Epithelial cell of proximal tubule (primary cell): ENCODE measurements around the gene TMC5. TPM values are rescaled to one million over a fixed set of nuclear protein-coding genes. Genes with fewer than 3 reads are reported as not detected.

Experiments
- DNase-seq: peaks from one replicate; pipeline ENCODE4 v3.0.0-alpha.2; 2011; ENCODE audit warnings: low read depth
- H3K4me3 ChIP-seq: 2 replicates; pipeline ENCODE4 v1.5.1; 2011; ENCODE audit warnings: low read depth, mild to moderate bottlenecking, low read length
- total RNA-seq: library from RNA; depleted of rRNA; stranded (reverse); fragments of >200 nt; gene quantifications from 2 replicates; pipeline ENCODE4 v1.2.3, GENCODE V29; 2015
- TF ChIP-seq, protein P1 (sequence below): conservative IDR thresholded peaks from 2 replicates; pipeline ENCODE4 v1.5.1; 2012; ENCODE audit warnings: low read depth, mild to moderate bottlenecking, low read length

The TMC5 gene
- total RNA-seq, 1 donor from 2014 or later = 0.35 TPM

GRCh38 chr16:19515757-19516156 is 98.1 kb downstream of the TMC5 start:
- no peak for DNase-seq
- H3K4me3 ChIP-seq = no peak overlapping the region
- TF ChIP-seq, protein P1, sequence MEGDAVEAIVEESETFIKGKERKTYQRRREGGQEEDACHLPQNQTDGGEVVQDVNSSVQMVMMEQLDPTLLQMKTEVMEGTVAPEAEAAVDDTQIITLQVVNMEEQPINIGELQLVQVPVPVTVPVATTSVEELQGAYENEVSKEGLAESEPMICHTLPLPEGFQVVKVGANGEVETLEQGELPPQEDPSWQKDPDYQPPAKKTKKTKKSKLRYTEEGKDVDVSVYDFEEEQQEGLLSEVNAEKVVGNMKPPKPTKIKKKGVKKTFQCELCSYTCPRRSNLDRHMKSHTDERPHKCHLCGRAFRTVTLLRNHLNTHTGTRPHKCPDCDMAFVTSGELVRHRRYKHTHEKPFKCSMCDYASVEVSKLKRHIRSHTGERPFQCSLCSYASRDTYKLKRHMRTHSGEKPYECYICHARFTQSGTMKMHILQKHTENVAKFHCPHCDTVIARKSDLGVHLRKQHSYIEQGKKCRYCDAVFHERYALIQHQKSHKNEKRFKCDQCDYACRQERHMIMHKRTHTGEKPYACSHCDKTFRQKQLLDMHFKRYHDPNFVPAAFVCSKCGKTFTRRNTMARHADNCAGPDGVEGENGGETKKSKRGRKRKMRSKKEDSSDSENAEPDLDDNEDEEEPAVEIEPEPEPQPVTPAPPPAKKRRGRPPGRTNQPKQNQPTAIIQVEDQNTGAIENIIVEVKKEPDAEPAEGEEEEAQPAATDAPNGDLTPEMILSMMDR = no peak

DNA sequence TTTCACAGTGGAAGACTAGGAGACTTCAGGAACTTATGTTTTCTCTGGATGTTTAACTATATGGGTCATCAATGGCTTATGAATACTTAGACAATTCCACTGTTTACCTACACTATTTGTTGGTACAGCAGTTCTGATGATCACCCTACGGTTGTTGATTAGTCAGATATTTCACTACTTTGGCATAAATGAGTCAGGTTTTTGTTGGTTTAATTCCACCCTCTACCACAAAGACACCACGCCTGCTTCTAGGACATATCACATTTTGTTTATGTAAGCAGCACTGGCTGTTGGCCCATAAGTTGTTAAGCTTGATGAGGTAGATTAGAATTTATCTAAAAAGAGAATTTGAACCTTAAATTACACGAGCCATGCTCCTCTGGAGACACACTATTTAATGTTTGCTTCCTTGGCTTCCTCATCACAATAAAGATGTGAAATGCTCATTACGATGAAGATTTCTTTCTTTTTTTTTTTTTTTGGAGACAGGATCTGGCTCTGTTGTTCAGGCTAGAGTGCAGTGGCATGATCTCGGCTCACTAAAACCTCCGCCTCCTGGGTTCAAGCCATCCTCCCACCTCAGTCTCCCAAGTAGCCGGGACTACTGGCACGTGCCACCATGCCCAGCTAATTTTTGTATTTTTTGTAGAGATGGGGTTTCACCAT is 99.9 kb downstream of the TMC5 start:
- no peak for DNase-seq
- TF ChIP-seq, protein P1 = no peak
- H3K4me3 ChIP-seq = no peak overlapping the region

GRCh38 chr16:19518388-19518787 is 100.7 kb downstream of the TMC5 start:
- no peak overlapping the region for H3K4me3 ChIP-seq
- no peak for DNase-seq
- TF ChIP-seq, protein P1 = no peak

- no peak for DNase-seq
- H3K4me3 ChIP-seq = peak overlapping the region; percentile 71
- TF ChIP-seq, protein P1 = no peak
Measured at GRCh38 chr16:19520861-19521331, 103.2 kb downstream of the TMC5 start.

DNA sequence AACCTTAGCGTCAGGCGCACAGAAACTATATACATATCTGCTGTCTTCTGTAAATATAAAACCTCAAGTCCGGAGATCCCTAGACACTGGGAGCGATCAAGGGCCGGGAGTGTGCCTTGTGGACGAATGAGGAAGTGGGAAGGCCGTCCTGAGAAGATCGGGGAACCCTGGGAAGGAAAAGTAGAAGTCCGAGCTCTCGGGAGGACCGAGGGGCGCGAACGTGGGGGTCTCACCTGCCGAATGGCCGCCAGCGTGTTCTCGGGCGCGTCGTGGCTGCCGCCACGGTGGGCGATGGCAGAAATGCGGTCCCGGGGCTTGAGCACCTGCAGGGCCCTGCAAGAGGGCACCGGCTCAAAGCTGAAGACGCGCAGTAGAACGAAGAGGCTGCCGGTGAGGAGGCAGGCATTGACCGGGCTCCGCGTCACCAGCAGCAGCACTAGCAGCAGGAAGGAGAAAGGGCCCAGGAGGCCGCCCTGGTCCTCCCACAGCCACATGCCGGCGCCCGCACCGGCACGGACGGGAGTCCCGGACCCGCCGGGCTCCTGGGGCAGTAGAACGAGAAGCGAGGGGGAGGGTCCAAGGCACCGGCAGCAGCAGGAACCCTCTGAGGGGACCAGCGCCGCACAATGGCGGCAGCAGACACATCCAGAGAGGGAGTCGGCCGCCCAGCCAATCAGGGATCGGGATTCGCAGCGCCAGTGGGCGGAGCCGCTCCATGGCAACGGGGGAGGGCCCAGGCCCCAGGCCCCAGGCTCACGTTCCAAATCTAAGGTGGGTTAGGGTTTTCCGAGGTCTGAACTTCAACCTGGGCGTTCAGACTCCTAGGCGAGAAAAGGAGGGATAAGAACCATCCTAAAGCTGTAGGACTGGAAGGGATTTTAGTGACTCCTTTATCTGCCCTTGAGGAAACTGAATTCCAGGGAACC is 104.1 kb downstream of the TMC5 start, which contains the start of gene GDE1:
Gene GDE1, minus strand, starts transcription at position 628 of the 926 bp plus-strand sequence. Its CDS starts 134 bp downstream, at position 494.
- no peak for DNase-seq
- peak within 1 kb of the TSS; percentile 71 for H3K4me3 ChIP-seq
- TF ChIP-seq, protein P1 = peak; percentile 28

DNA sequence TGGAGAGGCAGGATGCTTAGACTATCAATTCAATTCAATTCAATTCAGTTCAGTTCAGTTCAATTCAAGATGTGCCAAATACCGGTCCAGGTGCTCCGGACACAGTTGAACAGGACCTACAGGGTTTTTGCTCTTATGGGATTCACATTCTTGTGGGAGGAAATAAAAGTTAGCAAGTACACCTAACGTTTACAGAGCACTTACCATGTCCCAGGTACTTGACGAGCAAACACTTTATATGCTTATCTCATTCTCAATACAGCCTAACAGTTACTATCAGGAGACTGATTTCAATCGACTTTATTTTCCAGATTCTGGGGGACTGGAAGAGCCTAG is 104.7 kb downstream of the TMC5 start:
- TF ChIP-seq, protein P1 = no peak
- peak overlapping the region; percentile 71 for H3K4me3 ChIP-seq
- no peak for DNase-seq
